Measurements from ENCODE around the gene RNF212B.

Gene RNF212B

GRCh38 chr14:23321572-23322547, 84.1 kb downstream of the RNF212B start:
- peak in 1 of 4 experiments; percentile 17 for DNase-seq

All from activated CD4-positive, CD25-positive, alpha-beta regulatory T cell (primary cell).